SK-N-SH (cell line): ENCODE measurements around the gene AFF3. TPM values are rescaled to one million over a fixed set of nuclear protein-coding genes. Genes with fewer than 3 reads are reported as not detected.

Experiments used
- CTCF ChIA-PET: fragments of 300-600, 350-600 bp; formaldehyde crosslinking; extraction: SDS; loops from one replicate; lab custom pipeline; 2021; lab: Yijun Ruan, JAX
- POLR2A ChIA-PET: fragments of 350-600 bp; sonication (Branson Sonifier 250); formaldehyde crosslinking; extraction: SDS; loops from one replicate; lab custom pipeline; 2020; ENCODE audit warnings: antibody characterized with exemption, inconsistent platforms; lab: Yijun Ruan, JAX
- DNase-seq: peaks from one replicate; pipeline ENCODE4 v3.0.0; 2012
- H2AFZ ChIP-seq: fragments of 200-600 bp; sonication (generic); 2 replicates; pipeline ENCODE4 v1.8.1; 2016; ENCODE audit warnings: antibody characterized with exemption, mild to moderate bottlenecking, low read depth
- H3F3A ChIP-seq: fragments of 200-600 bp; sonication (generic); replicated peaks from 2 replicates; pipeline ENCODE3; 2016; ENCODE audit warnings: antibody characterized with exemption, mild to moderate bottlenecking; ENCODE audit not compliant: insufficient read depth
- H3K27ac ChIP-seq, 2 experiments: fragments of 200-500 bp in 1 of 2; fragments of 200-600 bp in 1 of 2; sonication (Bioruptor generic) in 1 of 2; sonication (generic), shearing (Covaris generic) in 1 of 2; 2 replicates each; pipeline versions ENCODE4 v1.5.1 to v1.6.1; 2014 to 2016; ENCODE audit warnings: low read depth in 2 of 2, inconsistent platforms in 1 of 2, low read length in 1 of 2, mild to moderate bottlenecking in 1 of 2, mixed read lengths in 1 of 2
- H3K27me3 ChIP-seq: fragments of 200-600 bp; sonication (generic), shearing (Covaris generic); 2 replicates; pipeline ENCODE4 v1.6.1; 2016; ENCODE audit warnings: mixed run types; ENCODE audit not compliant: insufficient read depth
- H3K36me3 ChIP-seq, 2 experiments: fragments of 200-500 bp in 1 of 2; fragments of 200-600 bp in 1 of 2; sonication (Bioruptor generic) in 1 of 2; sonication (generic) in 1 of 2; replicated peaks in 1 of 2; 2 replicates each; pipeline versions ENCODE3 to v1.5.1; 2014 to 2016; ENCODE audit warnings: low read length in 1 of 2, mild to moderate bottlenecking in 1 of 2; ENCODE audit not compliant: insufficient read depth in 2 of 2, control insufficient read depth in 1 of 2
- H3K4me1 ChIP-seq, 2 experiments: fragments of 200-500 bp in 1 of 2; fragments of 200-600 bp in 1 of 2; sonication (Bioruptor generic) in 1 of 2; sonication (generic), shearing (Covaris generic) in 1 of 2; 2 replicates each; pipeline versions ENCODE4 v1.5.1 to v1.6.1; 2014 to 2016; ENCODE audit warnings: low read depth in 1 of 2, low read length in 1 of 2, mixed run types in 1 of 2; ENCODE audit not compliant: insufficient read depth in 2 of 2, control insufficient read depth in 1 of 2
- H3K4me2 ChIP-seq: fragments of 200-600 bp; sonication (generic), shearing (Covaris generic); 2 replicates; pipeline ENCODE4 v1.6.1; 2017; ENCODE audit warnings: mixed run types
- H3K4me3 ChIP-seq, 2 experiments: fragments of 200-500 bp in 1 of 2; fragments of 200-600 bp in 1 of 2; sonication (Bioruptor generic) in 1 of 2; sonication (generic), shearing (Covaris generic) in 1 of 2; 2 replicates each; pipeline versions ENCODE4 v1.5.1 to v1.8.1; 2014 to 2016; ENCODE audit warnings: low read depth in 2 of 2, inconsistent platforms in 1 of 2, low read length in 1 of 2, mild to moderate bottlenecking in 1 of 2, mixed read lengths in 1 of 2, moderate library complexity in 1 of 2
- H3K79me2 ChIP-seq: fragments of 200-600 bp; sonication (generic); 2 replicates; pipeline ENCODE4 v1.8.1; 2017; ENCODE audit warnings: mild to moderate bottlenecking; ENCODE audit not compliant: insufficient read depth
- H3K9ac ChIP-seq: fragments of 200-600 bp; sonication (generic); 2 replicates; pipeline ENCODE4 v1.6.1; 2017; ENCODE audit warnings: mixed run types
- H3K9me2 ChIP-seq: fragments of 200-600 bp; sonication (generic); 2 replicates; pipeline ENCODE4 v1.6.1; 2017; ENCODE audit warnings: mixed run types
- H3K9me3 ChIP-seq: fragments of 200-600 bp; sonication (generic); 2 replicates; pipeline ENCODE4 v1.6.1; 2017; ENCODE audit warnings: mixed run types, mild to moderate bottlenecking, moderate library complexity
- H4K20me1 ChIP-seq: fragments of 200-600 bp; sonication (generic); 2 replicates; pipeline ENCODE4 v1.6.1; 2017; ENCODE audit warnings: mild to moderate bottlenecking, mixed run types; ENCODE audit not compliant: insufficient read depth
- CHD2 ChIP-seq: fragments of 150-350 bp; IDR thresholded peaks from 2 replicates; pipeline ENCODE4 v1.6.1; 2018; ENCODE audit warnings: low read length; ENCODE audit not compliant: partially characterized antibody
- EZH2phosphoT487 ChIP-seq: fragments of 200-600 bp; sonication (generic); IDR thresholded peaks from 2 replicates; pipeline ENCODE4 v1.6.1; 2017; ENCODE audit warnings: low read depth, mixed run types, mild to moderate bottlenecking, antibody characterized with exemption, moderate library complexity, borderline replicate concordance
- FOSL2 ChIP-seq: IDR thresholded peaks from 2 replicates; pipeline ENCODE4 v1.4.0; 2012; ENCODE audit warnings: low read depth, mild to moderate bottlenecking, moderate library complexity, borderline replicate concordance
- FOXJ3 ChIP-seq: sonication (generic); formaldehyde crosslinking; IDR thresholded peaks from 2 replicates; pipeline ENCODE4 v1.5.1; 2020; ENCODE audit warnings: mild to moderate bottlenecking, missing genetic modification reagents
- FOXM1 ChIP-seq: IDR thresholded peaks from 2 replicates; pipeline ENCODE4 v1.4.0; 2012; ENCODE audit warnings: low read depth, mild to moderate bottlenecking
- GATA2 ChIP-seq: sonication (generic); formaldehyde crosslinking; IDR thresholded peaks from 2 replicates; pipeline ENCODE4 v1.5.0; 2020; ENCODE audit warnings: mild to moderate bottlenecking, missing genetic modification reagents
- MEF2A ChIP-seq: IDR thresholded peaks from 2 replicates; pipeline ENCODE4 v1.4.0; 2012; ENCODE audit warnings: low read depth, borderline replicate concordance
- MXI1 ChIP-seq: IDR thresholded peaks from 2 replicates; pipeline ENCODE4 v1.6.1; 2012; ENCODE audit warnings: mild to moderate bottlenecking, low read depth, low read length, improper control_type of control experiment
- NFIC ChIP-seq: IDR thresholded peaks from 2 replicates; pipeline ENCODE4 v1.4.0; 2012; ENCODE audit warnings: borderline replicate concordance
- POLR2AphosphoS5 ChIP-seq: IDR thresholded peaks from 2 replicates; pipeline ENCODE4 v1.6.1; 2012; ENCODE audit warnings: low read depth, low read length
- RCOR1 ChIP-seq: fragments of 150-350 bp; IDR thresholded peaks from 2 replicates; pipeline ENCODE4 v1.6.1; 2017; ENCODE audit warnings: antibody characterized with exemption, low read length
- REST ChIP-seq: IDR thresholded peaks from 2 replicates; pipeline ENCODE4 v1.6.1; 2012; ENCODE audit warnings: mild to moderate bottlenecking, low read depth, low read length, moderate library complexity
- RFX5 ChIP-seq: IDR thresholded peaks from 2 replicates; pipeline ENCODE4 v1.6.1; 2012; ENCODE audit warnings: mild to moderate bottlenecking, improper control_type of control experiment, low read length
- SIN3A ChIP-seq: IDR thresholded peaks from 2 replicates; pipeline ENCODE4 v1.6.1; 2012; ENCODE audit warnings: low read depth, mild to moderate bottlenecking, low read length, moderate library complexity, borderline replicate concordance
- TCF12 ChIP-seq: IDR thresholded peaks from 2 replicates; pipeline ENCODE4 v1.4.0; 2012
- TEAD4 ChIP-seq: IDR thresholded peaks from 2 replicates; pipeline ENCODE4 v1.4.0; 2012; ENCODE audit warnings: mild to moderate bottlenecking, borderline replicate concordance; ENCODE audit not compliant: insufficient read depth
- USF1 ChIP-seq: IDR thresholded peaks from 2 replicates; pipeline ENCODE4 v1.4.0; 2012; ENCODE audit warnings: low read depth, borderline replicate concordance
- USF2 ChIP-seq: fragments of 150-350 bp; IDR thresholded peaks from 2 replicates; pipeline ENCODE4 v1.6.1; 2017; ENCODE audit warnings: antibody characterized with exemption, low read length, low read depth, borderline replicate concordance
- YY1 ChIP-seq: IDR thresholded peaks from 2 replicates; pipeline ENCODE4 v1.4.0; 2012; ENCODE audit warnings: low read depth, mild to moderate bottlenecking
- WGBS: methylation state at CpG from one replicate; pipeline ENCODE4 v1.1.6; 2017; ENCODE audit warnings: low lambda C conversion rate; 5-methylcytosine and 5-hydroxymethylcytosine counted together
- polyA plus RNA-seq, 3 experiments: library from polyadenylated mRNA; depleted of rRNA; stranded (reverse); fragments of >200 nt; gene quantifications; 2 replicates each; pipeline ENCODE4 v1.2.3, GENCODE V29; 2012

The AFF3 gene
- polyA plus RNA-seq, 1 of the 3 experiments (the other 2 are of a cell fraction) = 0.36 TPM

- no peak overlapping the region for H3K27ac ChIP-seq
- no peaks in the 10 kb centered on the region for H4K20me1 ChIP-seq
- ChIA-PET POLR2A (no interaction called here), CTCF (no interaction called here)
- TF ChIP-seq TCF12 = no peak
- no peak for TF ChIP-seq TEAD4
- no peak for TF ChIP-seq RCOR1
- no peak for TF ChIP-seq GATA2 (CRISPR knock-in tag)
- no peak for TF ChIP-seq YY1
- TF ChIP-seq MXI1 = no peak
- TF ChIP-seq FOSL2 = no peak
- TF ChIP-seq EZH2phosphoT487 = no peak
- no peak for TF ChIP-seq MEF2A
- no peak for TF ChIP-seq USF2
- TF ChIP-seq FOXM1 = no peak
- TF ChIP-seq POLR2AphosphoS5 = no peak
- H3K4me3 ChIP-seq = no peak overlapping the region
- H3K79me2 ChIP-seq = no peaks in the 10 kb centered on the region
- H3K36me3 ChIP-seq = no peaks in the 10 kb centered on the region
- H3K9me2 ChIP-seq = no peaks in the 10 kb centered on the region
- no peak overlapping the region for H3K9ac ChIP-seq
- no peaks in the 10 kb centered on the region for H3K27me3 ChIP-seq
- H2AFZ ChIP-seq = no peak overlapping the region
- H3F3A ChIP-seq = no peaks in the 10 kb centered on the region
- H3K4me2 ChIP-seq = no peak overlapping the region
- H3K9me3 ChIP-seq = no peaks in the 10 kb centered on the region
- peaks cover 0 to 5% of the 10 kb centered on the region in 2 experiments; a peak in 2 of 4 replicates for H3K4me1 ChIP-seq
- 59% methylated on average over 1 of the region's 1 CpG for WGBS
- no peak for DNase-seq
These were observed 192.4 kb downstream of the AFF3 start for GRCh38 chr2:99949963-99950362.

- Histone ChIP-seq H3K27ac (no peak overlapping the region), H3K4me3 (no peak overlapping the region), H2AFZ (no peak overlapping the region), H3K9ac (no peak overlapping the region), H3K4me2 (no peak overlapping the region), H3K9me2 (no peaks in the 10 kb centered on the region), H3K36me3 (no peaks in the 10 kb centered on the region), H3K9me3 (no peaks in the 10 kb centered on the region), H3K27me3 (no peaks in the 10 kb centered on the region), H4K20me1 (no peaks in the 10 kb centered on the region), H3F3A (no peaks in the 10 kb centered on the region), H3K79me2 (no peaks in the 10 kb centered on the region), H3K4me1 (peaks cover 0 to 5% of the 10 kb centered on the region in 2 experiments; a peak in 2 of 4 replicates)
- POLR2A ChIA-PET = no interaction called here
- DNase-seq = no peak
- CTCF ChIA-PET = no interaction called here
- TF ChIP-seq TEAD4 (no peak), CHD2 (no peak), NFIC (no peak), FOXJ3 (CRISPR knock-in tag) (no peak), RCOR1 (no peak), REST (no peak), POLR2AphosphoS5 (no peak), GATA2 (CRISPR knock-in tag) (no peak), RFX5 (no peak), SIN3A (no peak), USF1 (no peak)
- 71% methylated on average over 4 of the region's 4 CpGs for WGBS
These were observed 192.9 kb downstream of the AFF3 start for GRCh38 chr2:99949530-99949929.
